NCI-H524 (cell line): ENCODE measurements around the gene PGBD4.
"Not testable (repeated sequence)": the region's sequence is repeated elsewhere in the genome, so short reads cannot be mapped to it uniquely, and the experiment has no call there.

Experiments used
- DNase-seq, 2 experiments: peaks; one replicate each; lab custom pipeline; 2025; lab: John Stamatoyannopoulos, UW

The PGBD4 gene

DNA sequence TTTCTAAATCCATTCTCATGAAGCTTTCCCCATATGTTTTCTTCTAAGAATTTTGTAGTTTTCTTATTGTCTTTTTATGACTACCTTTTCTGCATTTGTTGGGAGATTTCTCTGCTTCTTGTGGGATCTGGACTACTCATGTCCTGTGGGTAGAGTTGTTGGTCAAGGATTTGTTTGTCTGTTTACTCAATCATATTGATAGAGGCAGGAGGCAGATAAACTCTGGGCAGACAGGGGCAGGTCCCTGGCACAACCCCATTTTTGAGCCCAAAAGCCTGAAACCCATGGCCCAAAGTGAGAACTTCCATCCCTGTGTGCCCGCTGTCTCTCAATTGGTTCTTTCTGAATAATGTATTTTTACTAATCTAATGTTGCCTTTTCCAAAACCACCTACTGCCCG, 12.3 kb downstream of the PGBD4 start:
- DNase-seq: no peak

DNA sequence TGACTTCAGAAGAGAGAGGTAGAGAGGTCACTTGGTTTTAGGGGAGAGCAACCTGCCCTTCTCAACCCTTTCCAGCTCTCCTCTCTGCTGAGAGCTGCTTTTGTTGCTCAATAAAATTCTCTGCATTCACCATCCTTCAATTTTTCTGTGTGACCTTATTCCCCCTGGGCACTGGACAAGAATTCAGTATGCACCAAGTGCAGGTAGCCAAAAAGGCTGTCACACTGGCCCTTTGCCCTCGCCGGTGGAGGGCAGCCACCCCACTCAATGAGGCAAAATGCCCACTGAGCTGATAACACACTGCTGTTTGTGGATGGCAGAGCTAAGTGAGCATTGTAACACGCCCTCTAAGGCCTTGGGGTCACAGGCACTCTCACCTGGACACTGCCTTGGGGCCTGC, 12.9 kb downstream of the PGBD4 start:
- no peak for DNase-seq

DNA sequence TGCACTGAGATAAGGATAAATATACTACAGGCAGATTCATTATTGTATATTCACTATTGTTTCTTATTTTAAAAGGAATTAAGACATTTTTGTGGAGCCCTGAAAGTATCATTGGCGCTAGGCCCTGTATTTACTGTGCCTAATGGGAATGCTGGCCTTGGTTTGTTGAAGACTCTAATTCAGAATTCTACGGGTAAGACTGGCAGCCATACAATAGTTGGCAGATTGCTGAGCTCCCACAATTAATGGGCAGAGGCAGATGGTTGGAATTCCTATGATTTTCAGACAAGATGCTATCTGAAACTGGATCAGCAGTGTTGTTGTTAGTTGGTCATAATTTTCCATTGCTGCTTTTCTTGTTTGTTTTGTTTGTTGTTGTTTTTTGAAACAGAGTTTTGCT, 14.7 kb downstream of the PGBD4 start:
- peak; percentile 52 to 78 for DNase-seq

DNA sequence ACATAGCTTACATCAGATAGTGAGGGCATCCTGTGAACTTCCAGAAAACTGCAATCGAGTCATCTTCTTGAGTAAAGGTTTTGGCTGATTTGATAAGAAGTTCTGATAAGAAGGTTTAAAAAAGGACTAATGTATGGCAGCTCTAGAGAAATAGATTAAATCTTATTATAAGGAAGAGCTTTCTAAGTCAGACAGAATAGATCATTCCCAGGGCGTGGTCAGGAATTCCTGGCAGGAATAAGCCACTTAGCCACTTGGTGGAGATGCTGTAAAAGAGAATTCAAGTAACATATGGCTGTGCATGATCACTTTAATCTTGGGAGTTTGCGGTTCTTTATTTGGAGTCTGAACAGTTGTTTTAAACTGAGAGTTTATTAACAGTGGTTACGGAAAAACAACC, 17.4 kb downstream of the PGBD4 start:
- peak; percentile 50 to 89 for DNase-seq

DNA sequence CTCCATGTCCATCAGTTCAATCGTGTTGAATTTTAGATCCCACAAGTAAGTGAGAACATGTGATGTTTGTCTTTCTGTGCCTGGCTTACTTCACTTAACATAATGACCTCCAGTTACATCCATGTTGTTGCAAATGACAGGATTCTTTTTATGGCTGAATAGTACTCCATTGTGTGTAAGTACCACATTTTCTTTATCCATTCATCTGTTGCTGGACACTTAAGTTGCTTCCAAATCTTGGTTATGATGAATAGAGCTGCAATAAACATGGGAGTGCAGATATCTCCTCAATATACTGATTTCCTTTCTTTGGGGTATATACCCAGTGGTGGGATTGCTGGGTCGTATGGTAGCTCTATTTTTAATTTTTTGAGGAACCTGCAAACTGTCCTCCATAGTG, 18.5 kb downstream of the PGBD4 start:
- not testable (repeated sequence) for DNase-seq

DNA sequence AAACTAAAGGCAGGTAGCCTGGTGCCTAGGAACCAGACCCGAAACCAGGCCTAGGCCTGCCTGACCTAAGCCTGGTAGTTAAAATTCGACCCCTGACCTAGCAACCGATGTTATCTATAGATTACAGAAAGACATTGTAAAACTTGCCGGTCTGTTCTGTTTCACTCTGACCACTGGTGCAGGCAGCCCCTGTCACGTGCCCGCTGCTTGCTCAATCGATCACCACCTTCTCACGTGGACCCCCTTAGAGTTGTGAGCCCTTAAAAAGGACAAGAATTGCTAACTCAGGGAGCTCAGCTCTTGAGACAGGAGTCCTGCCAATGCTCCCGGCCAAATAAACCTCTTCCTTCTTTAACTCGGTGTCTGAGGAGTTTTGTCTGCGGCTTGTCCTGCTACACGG, 19.9 kb downstream of the PGBD4 start:
- DNase-seq: not testable (repeated sequence)

DNA sequence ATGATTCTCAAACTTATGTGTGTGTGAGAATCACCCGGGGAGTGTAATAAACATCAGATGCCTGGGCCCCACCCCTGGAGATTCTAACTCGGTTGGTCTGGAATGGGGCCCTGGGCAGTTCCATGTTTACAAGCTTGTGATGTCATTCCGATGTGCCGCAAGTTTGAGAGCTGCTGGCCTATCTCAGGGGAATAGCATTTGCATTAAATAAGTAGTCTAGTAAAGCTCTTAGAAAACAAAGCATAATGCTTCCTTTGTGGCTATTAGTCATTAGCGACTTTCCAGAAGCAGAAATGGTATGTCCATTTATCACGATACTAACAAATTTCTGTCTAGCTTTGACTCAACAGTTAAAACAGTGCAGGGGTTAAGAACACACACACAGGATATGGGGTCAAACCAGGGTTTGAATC, 20.9 kb downstream of the PGBD4 start:
- no peak for DNase-seq

DNA sequence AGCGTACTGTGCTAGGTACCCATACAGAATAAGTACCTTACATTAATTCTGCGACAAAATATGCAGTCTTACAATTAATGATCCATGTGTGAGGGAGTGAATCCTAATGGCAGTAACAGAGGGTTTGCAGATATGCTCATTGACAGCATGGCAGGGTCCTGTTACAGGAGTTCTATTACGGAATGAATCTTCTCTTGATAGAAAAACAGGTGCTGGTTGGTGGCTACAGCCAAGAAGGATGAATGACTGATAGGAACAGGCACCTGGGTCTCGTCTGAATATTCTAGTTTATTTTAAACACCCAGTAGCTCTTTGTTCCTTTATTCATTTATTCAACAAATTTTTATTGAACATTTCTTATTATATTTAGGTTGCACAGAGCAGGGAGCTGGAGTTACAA, 22.8 kb downstream of the PGBD4 start:
- DNase-seq: no peak

DNA sequence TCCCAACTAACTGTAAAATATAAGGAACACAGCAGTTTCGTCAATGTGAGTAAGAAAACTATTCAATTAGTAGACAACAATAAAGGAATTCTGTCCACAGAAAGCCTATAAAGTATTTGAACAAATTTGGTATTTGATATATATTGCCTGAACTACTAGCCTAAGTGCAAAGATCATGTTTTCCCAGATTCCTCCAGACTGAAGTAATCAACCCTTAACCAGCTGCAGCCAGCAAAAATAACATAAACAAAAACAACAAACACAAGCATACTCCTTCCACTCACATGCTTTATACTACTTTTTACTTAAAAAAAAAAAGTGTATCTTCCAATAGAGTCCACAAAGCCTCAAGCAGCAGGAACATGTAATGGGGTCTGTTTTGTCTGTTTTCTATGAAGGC, 24.1 kb downstream of the PGBD4 start:
- no peak for DNase-seq

DNA sequence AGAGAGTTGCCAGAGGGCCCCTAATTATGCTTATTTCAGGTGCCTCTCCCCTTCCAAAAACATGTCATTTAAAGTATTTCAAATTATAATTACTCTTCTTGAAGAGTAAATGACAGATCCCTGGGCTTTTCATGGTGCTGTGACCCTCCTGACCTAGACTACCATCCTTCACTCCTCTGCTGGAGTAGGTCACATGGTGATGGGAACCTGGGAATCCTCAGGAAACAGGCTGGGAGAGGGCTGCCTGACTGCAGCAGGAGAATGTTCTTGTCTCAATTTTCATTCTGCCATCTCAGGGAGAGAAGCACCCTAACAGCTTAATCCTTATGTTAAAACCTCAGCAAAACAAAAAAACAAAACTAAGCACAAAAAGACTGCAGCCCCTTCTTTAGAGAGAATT, 24.6 kb downstream of the PGBD4 start:
- DNase-seq: no peak

DNA sequence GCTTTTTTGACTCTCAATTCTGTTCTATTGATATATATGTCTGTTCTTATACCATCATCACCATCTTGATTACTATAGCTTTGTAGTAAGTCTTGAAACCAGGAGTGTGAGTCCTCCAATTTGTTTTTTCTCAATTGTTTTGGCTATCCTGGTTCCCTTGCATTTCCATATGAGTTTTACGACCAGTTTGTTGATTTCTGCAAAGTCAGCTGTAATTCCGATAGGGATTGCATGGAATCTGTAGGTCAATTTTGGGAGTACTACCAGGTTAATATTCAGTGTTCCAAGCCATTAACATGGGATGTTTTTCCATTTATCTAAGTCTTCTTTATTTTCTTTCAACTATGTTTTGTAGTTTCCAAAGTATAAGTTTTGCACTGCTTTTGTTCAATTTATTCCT, 27.0 kb downstream of the PGBD4 start:
- DNase-seq: no peak

DNA sequence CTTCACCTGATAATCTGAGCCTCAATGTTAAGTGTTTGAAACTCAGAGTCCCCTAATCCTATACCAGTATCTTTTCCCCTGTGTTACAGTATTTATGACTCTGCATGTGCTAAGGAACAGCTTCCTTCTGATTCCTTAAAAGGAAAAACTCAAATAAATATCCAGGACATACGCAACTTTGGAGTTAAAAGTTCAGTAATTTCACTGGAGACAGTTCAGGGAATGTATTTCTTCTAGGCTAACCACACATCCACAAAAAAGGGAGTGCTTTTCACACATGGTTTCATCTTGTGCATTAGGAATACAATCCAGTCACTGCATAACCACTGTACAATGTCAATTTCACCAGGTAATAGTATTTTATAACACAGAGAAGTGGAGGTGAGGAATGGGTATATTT, 31.0 kb downstream of the PGBD4 start:
- DNase-seq: no peak

DNA sequence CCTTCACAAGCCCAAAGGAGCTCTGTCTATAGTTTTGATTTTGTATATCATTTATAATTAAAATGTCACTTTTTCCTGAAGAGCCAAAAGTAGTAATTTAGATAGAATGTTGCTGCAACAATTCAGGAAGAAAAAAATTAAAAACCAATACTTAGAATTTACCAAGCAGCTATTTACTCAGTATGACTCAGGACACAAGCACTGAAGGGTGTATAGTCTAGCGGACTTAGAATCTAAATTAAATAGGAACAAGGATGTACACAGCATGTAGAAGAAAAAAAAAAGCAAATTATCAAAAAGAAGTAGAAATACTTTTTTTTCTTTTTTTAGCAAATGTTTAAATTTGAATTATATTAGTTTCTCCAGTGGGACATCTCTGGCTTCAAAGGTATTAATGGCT, 31.6 kb downstream of the PGBD4 start:
- DNase-seq: no peak

DNA sequence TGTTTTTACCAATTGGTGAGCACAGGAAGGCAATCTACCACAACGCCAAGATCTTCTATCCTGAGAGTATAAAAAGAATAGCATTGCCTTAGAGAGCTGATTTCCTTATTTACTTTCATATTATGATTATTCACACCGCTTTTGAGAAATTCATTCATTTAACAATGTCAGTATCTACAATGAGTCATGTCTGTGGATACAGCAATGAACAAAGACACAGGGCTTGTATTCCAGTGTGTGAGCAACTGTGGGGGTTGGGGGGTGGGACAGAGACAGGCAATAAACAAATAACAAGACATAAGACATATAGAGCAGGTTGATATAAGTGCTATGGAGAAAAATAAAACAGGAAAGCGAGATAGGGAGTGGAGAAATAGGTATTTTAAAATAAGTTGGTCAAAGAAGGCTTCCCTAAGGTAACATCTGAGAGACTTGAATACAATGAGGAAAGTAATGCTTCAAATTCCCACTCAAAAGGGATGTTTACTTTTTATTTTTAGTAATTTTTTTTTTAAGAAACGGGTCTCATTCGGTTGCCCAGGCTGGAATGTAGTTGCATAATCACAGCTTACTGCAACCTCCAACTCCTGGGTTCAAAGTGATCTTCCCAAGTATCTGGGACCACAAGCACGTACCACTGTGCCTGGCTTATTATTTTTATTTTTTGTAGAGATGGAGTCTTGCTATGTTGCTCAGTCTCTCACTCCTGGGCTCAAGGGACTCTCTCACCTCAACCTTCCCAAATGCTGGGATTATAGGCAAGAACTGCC, 45.7 kb downstream of the PGBD4 start:
- DNase-seq: no peak

DNA sequence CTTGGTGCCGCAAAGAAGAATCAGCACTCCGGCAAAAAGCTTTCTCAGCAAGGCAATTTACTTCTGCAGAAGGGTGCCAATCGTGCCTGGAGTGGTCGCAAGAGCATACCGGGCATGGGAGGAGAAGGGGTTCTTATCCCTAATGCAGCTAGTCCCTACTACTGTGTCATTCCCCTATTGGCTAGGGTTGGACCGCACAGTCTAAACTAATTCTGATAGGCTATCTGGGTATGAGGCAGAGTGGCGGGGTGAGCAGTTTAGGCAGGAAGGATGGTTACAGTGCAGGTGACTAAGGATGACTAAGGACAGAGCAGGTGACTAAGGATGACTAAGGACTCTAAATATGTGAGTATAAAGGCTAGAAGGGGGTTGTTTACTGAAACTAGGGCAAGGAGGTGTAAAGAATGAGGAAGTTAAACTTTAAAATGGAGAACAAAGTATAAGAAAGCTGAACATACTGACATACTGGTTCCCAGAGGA, 52.9 kb downstream of the PGBD4 start:
- DNase-seq: no peak

DNA sequence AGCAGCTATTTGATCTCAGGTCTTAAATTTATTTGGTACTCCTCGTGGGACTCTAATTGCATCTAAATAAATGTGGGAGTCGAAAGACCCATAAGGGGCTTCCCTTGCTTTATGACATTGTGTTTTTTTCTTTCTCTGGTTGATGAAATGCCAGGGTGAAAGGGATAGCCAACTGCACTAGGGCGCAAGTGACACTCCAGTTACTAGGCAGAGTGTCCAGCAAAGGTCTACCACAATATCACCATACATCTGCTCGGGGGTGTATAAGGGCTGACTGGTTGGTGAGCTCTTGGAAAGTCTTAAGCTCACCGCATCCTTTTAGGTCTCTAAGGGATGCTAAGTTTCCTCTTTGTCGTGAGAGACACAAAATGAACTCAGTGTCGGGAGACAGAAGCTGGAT, 54.0 kb downstream of the PGBD4 start:
- no peak for DNase-seq
